PC-9 (cell line): ENCODE data around the gene PEPD. TPM values are rescaled to one million over a fixed set of nuclear protein-coding genes. Genes with fewer than 3 reads are reported as not detected.

ENCODE experiments used
- BruUV-seq: library from RNA; stranded (reverse); fragments of 400-500 nt; replicated peaks from 2 replicates; lab custom pipeline; 2021; lab: Mats Ljungman, UMichigan
- CTCF ChIA-PET: fragments of 300-600 bp; sonication (Branson Sonifier 250); formaldehyde crosslinking; loops from one replicate; lab custom pipeline; 2022; ENCODE audit warnings: antibody characterized with exemption; lab: Charles Lee
- POLR2A ChIA-PET: fragments of 300-600 bp; sonication (Branson Sonifier 250); formaldehyde crosslinking; loops from one replicate; lab custom pipeline; 2022; ENCODE audit warnings: antibody characterized with exemption; ENCODE audit not compliant: unreplicated experiment; lab: Charles Lee
- DNase-seq, 2 experiments: peaks; one replicate each; pipeline versions ENCODE4 v3.0.0 to v3.0.0-alpha.2; 2015 to 2022; ENCODE audit warnings: mixed read lengths in 1 of 2
- H2AFZ ChIP-seq: fragments of 200-600 bp; sonication (generic); 2 replicates; pipeline ENCODE4 v1.8.1; 2017; ENCODE audit warnings: antibody characterized with exemption
- H3F3A ChIP-seq: fragments of 200-600 bp; sonication (generic); 2 replicates; pipeline ENCODE4 v1.8.1; 2017; ENCODE audit warnings: antibody characterized with exemption, mild to moderate bottlenecking, low read depth; ENCODE audit not compliant: insufficient read depth
- H3K27ac ChIP-seq: fragments of 200-600 bp; sonication (generic); 2 replicates; pipeline ENCODE4 v1.6.1; 2016; ENCODE audit warnings: mixed run types
- H3K27me3 ChIP-seq: fragments of 200-600 bp; sonication (generic); 2 replicates; pipeline ENCODE4 v1.6.1; 2016; ENCODE audit warnings: low read depth, mixed run types; ENCODE audit not compliant: insufficient read depth
- H3K36me3 ChIP-seq: fragments of 200-600 bp; sonication (generic); 2 replicates; pipeline ENCODE4 v1.6.1; 2016; ENCODE audit warnings: low read depth, mixed run types
- H3K4me1 ChIP-seq: fragments of 200-600 bp; sonication (generic); replicated peaks from 2 replicates; pipeline ENCODE4 v1.6.1; 2016; ENCODE audit warnings: mixed run types; ENCODE audit not compliant: insufficient read depth
- H3K4me2 ChIP-seq: fragments of 200-600 bp; sonication (generic); 2 replicates; pipeline ENCODE4 v1.6.1; 2017; ENCODE audit warnings: mixed run types
- H3K4me3 ChIP-seq: fragments of 200-600 bp; sonication (generic); 2 replicates; pipeline ENCODE4 v1.6.1; 2016; ENCODE audit warnings: mixed run types
- H3K79me2 ChIP-seq: fragments of 200-600 bp; sonication (generic); 2 replicates; pipeline ENCODE4 v1.6.1; 2017; ENCODE audit warnings: low read depth, mixed run types
- H3K9me2 ChIP-seq: fragments of 200-600 bp; sonication (generic); 2 replicates; pipeline ENCODE4 v1.8.1; 2017; ENCODE audit warnings: mild to moderate bottlenecking; ENCODE audit not compliant: insufficient read depth
- H3K9me3 ChIP-seq: fragments of 200-600 bp; sonication (generic); 2 replicates; pipeline ENCODE4 v1.8.1; 2016; ENCODE audit warnings: low read depth; ENCODE audit not compliant: insufficient read depth
- H4K20me1 ChIP-seq: fragments of 200-600 bp; sonication (generic); 2 replicates; pipeline ENCODE4 v1.8.1; 2017; ENCODE audit not compliant: insufficient read depth
- EZH2 ChIP-seq: fragments of 200-600 bp; sonication (generic); IDR thresholded peaks from 2 replicates; pipeline ENCODE4 v1.8.0; 2017; ENCODE audit warnings: antibody characterized with exemption, low read depth
- intact Hi-C: fragments of 100-400 bp; cut with micrococcal nuclease; formaldehyde crosslinking; loops from one replicate; pipeline ENCODE4 v1.10.0; 2022; ENCODE audit not compliant: unreplicated experiment
- total RNA-seq: library from RNA; stranded (reverse); gene quantifications from 2 replicates; pipeline ENCODE4 v1.2.3, GENCODE V29; 2021
- TF ChIP-seq, protein P1 (sequence below): fragments of 200-600 bp; sonication (generic); conservative IDR thresholded peaks from 2 replicates; pipeline ENCODE4 v1.6.1; 2017; ENCODE audit warnings: mixed run types, antibody characterized with exemption, mild to moderate bottlenecking, moderate library complexity

The PEPD gene
- total RNA-seq, 1 experiment from 2014 or later = 71.0 TPM

DNA sequence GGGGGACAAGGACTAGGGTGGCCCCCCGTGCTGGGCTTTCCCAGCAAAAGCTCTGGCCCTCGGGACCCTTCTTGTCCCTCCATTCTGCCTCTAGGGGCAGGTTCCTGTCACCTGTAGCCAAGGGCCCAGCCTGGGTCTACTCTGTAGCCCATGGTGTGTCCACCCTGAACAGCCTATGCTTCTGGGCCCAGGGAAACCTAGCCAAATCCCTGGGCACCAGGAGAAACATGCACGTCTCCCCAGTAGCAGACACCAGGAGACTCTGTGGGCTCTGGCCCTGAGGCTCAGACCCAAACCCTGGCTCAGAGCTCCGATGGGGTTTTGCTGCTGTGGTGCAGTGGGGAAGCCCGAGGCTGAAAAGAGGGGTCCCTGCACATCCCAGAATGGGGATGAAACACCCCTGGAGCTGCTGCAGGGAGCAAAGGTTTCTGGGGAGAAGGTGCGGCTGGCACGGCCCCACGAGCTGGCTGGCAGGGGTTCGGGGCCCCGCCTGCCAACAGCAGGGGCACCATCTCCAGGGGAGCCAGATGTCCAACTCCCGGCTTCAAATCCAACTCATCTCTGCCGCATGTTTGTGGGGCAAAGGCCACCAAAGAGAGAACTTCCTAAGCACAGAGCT is 129.9 kb downstream of the PEPD start:
- H3K36me3 ChIP-seq = no peaks in the 10 kb centered on the region
- H4K20me1 ChIP-seq = peaks cover 17% of the 10 kb centered on the region; the same call in 1 of the 2 replicates
- intact Hi-C loops = no loop called here
- H3F3A ChIP-seq = peaks cover 10% of the 10 kb centered on the region; the same call in 1 of the 2 replicates
- no peaks in the 10 kb centered on the region for H3K79me2 ChIP-seq
- no peak overlapping the region for H3K4me3 ChIP-seq
- H3K27me3 ChIP-seq = no peaks in the 10 kb centered on the region
- H3K27ac ChIP-seq = no peak overlapping the region
- no peaks in the 10 kb centered on the region for H3K9me2 ChIP-seq
- H2AFZ ChIP-seq = no peak overlapping the region
- TF ChIP-seq, protein P1, sequence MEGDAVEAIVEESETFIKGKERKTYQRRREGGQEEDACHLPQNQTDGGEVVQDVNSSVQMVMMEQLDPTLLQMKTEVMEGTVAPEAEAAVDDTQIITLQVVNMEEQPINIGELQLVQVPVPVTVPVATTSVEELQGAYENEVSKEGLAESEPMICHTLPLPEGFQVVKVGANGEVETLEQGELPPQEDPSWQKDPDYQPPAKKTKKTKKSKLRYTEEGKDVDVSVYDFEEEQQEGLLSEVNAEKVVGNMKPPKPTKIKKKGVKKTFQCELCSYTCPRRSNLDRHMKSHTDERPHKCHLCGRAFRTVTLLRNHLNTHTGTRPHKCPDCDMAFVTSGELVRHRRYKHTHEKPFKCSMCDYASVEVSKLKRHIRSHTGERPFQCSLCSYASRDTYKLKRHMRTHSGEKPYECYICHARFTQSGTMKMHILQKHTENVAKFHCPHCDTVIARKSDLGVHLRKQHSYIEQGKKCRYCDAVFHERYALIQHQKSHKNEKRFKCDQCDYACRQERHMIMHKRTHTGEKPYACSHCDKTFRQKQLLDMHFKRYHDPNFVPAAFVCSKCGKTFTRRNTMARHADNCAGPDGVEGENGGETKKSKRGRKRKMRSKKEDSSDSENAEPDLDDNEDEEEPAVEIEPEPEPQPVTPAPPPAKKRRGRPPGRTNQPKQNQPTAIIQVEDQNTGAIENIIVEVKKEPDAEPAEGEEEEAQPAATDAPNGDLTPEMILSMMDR = no peak
- no peak for TF ChIP-seq EZH2
- no TSS peak for BruUV-seq
- no peak overlapping the region for H3K4me2 ChIP-seq
- no peaks in the 10 kb centered on the region for H3K9me3 ChIP-seq
- ChIA-PET CTCF (interaction anchor here (0.7 kb wide), 1 partner anchor 25 kb away, joined by 4 read pairs; no protein-coding TSS in a partner anchor), POLR2A (no interaction called here)
- no peak for DNase-seq
- H3K4me1 ChIP-seq = peaks cover 6% of the 10 kb centered on the region

DNA sequence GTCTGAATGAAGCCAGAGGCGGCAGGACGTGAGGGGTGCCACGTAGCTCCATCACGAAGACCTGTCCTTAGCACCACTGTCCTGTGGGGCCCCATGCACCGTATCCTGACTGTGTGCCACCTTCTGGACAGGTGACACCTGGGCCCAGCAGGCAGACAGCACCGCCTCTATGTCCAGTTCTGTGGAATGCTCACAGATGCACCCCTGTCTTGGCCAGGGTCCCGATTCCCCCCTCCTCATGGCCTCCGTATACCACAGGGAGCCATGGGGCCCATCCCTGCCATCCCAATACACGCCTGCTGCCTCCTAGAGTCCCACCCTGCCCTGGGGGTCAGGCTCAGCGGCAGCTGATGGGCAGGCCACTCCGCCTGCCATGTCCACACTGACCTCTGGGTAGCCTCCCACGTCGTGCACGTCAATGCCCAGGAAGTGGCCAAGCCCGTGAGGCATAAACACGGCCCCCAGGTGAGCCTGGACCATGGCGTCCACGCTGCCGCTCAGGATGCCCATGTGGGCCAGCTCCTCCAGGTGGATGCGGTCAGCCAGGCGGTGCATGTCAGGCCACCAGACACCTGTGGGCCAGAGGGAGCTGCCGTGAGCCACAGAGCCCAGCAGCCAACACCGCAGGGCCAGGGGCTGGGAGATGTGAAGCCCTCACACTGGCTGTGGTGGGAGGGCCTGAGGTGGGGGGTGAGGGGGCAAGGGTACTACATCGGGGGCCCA is 130.5 kb downstream of the PEPD start:
- Histone ChIP-seq H3K9me3 (no peaks in the 10 kb centered on the region), H4K20me1 (peaks cover 23% of the 10 kb centered on the region; the same call in 1 of the 2 replicates), H3K79me2 (no peaks in the 10 kb centered on the region), H3F3A (peaks cover 10% of the 10 kb centered on the region; the same call in 1 of the 2 replicates), H3K36me3 (no peaks in the 10 kb centered on the region), H3K4me1 (peaks cover 6% of the 10 kb centered on the region), H3K27ac (no peak overlapping the region), H2AFZ (no peak overlapping the region), H3K4me2 (no peak overlapping the region), H3K9me2 (no peaks in the 10 kb centered on the region), H3K27me3 (no peaks in the 10 kb centered on the region), H3K4me3 (no peak overlapping the region)
- intact Hi-C loops = no loop called here
- ChIA-PET CTCF (no interaction called here), POLR2A (no interaction called here)
- no peak for DNase-seq
- BruUV-seq = no TSS peak
- TF ChIP-seq EZH2 = no peak
- TF ChIP-seq, protein P1 = no peak

DNA sequence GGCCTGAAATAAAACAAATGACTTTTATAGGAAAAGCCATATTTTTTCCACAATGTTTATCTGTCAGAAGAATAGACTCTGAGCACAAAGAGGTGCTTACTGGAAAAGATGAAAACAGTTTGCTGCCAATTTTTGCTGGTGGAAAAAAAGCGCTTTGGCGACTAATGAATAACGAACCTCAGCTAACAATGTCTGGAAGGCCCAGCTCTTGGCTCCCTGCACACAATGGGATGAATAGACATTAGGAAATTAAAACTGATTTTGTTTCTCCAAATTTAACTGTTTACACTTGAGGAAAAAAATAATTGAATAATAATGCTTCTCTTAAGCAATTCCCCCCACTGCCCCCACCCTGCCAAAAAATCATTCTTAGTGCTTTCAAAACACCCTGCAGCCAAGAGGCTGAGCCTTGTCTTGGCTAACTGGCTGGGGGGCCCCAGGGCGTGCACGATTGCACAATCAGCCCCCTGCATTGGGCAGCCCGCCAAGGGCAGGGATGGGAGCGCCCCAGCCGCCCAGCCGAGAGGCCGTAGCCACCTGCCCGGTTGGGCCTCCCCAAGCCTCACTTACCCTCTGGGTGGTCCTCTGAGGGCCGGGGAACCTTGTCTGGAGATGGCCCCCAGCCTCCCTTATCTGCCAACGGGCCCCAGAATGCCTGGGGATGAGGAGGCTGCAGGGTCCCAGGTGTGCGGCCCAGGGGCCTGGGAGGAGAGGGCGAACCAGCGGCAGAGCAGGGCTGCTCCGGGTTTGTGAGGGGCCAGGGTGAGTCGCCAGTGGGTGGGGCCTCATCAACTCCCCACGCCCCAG is 131.3 kb downstream of the PEPD start:
- TF ChIP-seq, protein P1 = no peak
- no peak for TF ChIP-seq EZH2
- Histone ChIP-seq H3K4me1 (peaks cover 6% of the 10 kb centered on the region), H3K27me3 (no peaks in the 10 kb centered on the region), H4K20me1 (peaks cover 27% of the 10 kb centered on the region), H3K4me2 (no peak overlapping the region), H3F3A (peaks cover 16% of the 10 kb centered on the region; the same call in 1 of the 2 replicates), H3K9me3 (no peaks in the 10 kb centered on the region), H3K36me3 (no peaks in the 10 kb centered on the region), H3K27ac (no peak overlapping the region), H3K79me2 (0 out of 2 replicates have a peak, but pooled peaks cover under 1% of the 10 kb centered on the region), H2AFZ (no peak overlapping the region), H3K4me3 (no peak overlapping the region), H3K9me2 (no peaks in the 10 kb centered on the region)
- BruUV-seq = no TSS peak
- intact Hi-C loops = no loop called here
- DNase-seq = no peak
- POLR2A ChIA-PET = no interaction called here
- CTCF ChIA-PET = no interaction called here
